Natural killer cell treated with Interleukin-12 subunit alpha and Interleukin-12 subunit beta and Interleukin-15 and Interleukin-18, amount 100 ng/mL, for 72 hours (primary cell): Measurements from ENCODE around the gene TMEM218. TPM values are rescaled to one million over a fixed set of nuclear protein-coding genes. Genes with fewer than 3 reads are reported as not detected.
"Not testable (repeated sequence)": the region's sequence is repeated elsewhere in the genome, so short reads cannot be mapped to it uniquely, and the experiment has no call there.

Experiments used
- ATAC-seq, 2 donors: fragments of 150-1000 bp; cut with Tn5 transposase in 1 of 2; sonication (Bioruptor Pico), chemical (Tn5 transposase) in 1 of 2; 2 replicates each; pipeline ENCODE4 v1.10.0; 2021
- DNase-seq: peaks from one replicate; pipeline ENCODE4 v3.0.0; 2022; ENCODE audit warnings: low spot score
- H3K27ac Mint-ChIP-seq, 2 donors: 1 replicate in 1 of 2; 2 replicates in 1 of 2; pipeline ENCODE4 v1.8.0; 2022; ENCODE audit warnings: mixed read lengths in 2 of 2, mild to moderate bottlenecking in 1 of 2, moderate library complexity in 1 of 2
- H3K27me3 Mint-ChIP-seq, 2 donors: 1 replicate in 1 of 2; 2 replicates in 1 of 2; pipeline ENCODE4 v1.8.0; 2022; ENCODE audit warnings: mixed read lengths in 2 of 2
- H3K36me3 Mint-ChIP-seq: one replicate; pipeline ENCODE4 v1.8.0; 2022; ENCODE audit warnings: mixed read lengths
- H3K4me1 Mint-ChIP-seq, 2 donors: 1 replicate in 1 of 2; 2 replicates in 1 of 2; pipeline ENCODE4 v1.8.0; 2022; ENCODE audit warnings: low read depth in 2 of 2, mixed read lengths in 2 of 2, mild to moderate bottlenecking in 1 of 2
- H3K4me3 Mint-ChIP-seq: one replicate; pipeline ENCODE4 v1.8.0; 2022; ENCODE audit warnings: mixed read lengths
- H3K9me3 Mint-ChIP-seq: 2 replicates; pipeline ENCODE4 v1.8.0; 2022; ENCODE audit warnings: mixed read lengths
- total RNA-seq, 2 donors: library from RNA; stranded (reverse); gene quantifications; one replicate each; pipeline ENCODE4 v1.2.3, GENCODE V29; 2022

Gene TMEM218
- total RNA-seq, 2 donors from 2014 or later = 14.2 to 19.7 TPM

DNA sequence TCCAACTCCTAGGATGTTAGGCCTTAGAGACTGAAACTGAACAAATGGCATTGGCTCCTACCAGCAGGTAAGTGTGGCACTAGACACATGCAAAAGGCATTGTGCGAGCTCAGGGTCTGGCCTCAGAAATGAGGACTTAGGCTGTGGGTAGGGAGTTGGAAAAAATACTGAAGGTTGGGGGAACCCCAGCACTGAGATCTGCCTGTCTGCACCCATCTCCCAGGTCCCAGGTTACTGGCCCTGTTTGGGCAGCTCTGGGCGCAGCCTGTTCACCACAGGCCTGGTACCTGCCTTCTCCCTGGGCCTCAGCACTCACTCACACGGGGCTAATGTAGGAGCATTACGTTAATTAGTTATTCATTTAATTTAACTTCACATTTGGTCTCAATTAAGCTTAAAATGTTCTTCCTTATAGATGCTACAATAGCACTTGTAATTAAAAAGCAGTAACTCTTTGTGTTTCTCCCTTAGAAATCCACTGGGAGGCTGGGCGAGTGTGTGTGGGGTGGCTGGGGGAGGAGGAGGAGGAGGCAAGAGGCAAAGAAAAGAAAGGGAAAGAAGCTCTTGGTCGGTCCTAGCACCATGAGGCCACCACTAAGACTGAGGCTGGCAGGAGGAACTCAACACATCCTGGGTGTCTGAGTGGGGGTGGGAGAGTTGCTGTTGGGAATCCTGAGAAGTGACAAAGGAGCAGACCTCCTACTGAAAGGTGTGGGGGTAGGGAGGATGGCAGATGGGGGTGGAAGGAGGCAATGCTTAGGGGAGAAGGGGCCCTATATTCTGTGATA lies 19.4 kb downstream of the TMEM218 start:
- H3K36me3 Mint-ChIP-seq = peaks cover 4% of the 10 kb centered on the region
- DNase-seq = no peak
- no peaks in the 10 kb centered on the region for H3K9me3 Mint-ChIP-seq
- H3K27ac Mint-ChIP-seq = no peak overlapping the region
- H3K27me3 Mint-ChIP-seq = no peaks in the 10 kb centered on the region
- no peak overlapping the region for H3K4me3 Mint-ChIP-seq
- peaks cover 0 to 4% of the 10 kb centered on the region in 2 donors for H3K4me1 Mint-ChIP-seq
- no peak for ATAC-seq

DNA sequence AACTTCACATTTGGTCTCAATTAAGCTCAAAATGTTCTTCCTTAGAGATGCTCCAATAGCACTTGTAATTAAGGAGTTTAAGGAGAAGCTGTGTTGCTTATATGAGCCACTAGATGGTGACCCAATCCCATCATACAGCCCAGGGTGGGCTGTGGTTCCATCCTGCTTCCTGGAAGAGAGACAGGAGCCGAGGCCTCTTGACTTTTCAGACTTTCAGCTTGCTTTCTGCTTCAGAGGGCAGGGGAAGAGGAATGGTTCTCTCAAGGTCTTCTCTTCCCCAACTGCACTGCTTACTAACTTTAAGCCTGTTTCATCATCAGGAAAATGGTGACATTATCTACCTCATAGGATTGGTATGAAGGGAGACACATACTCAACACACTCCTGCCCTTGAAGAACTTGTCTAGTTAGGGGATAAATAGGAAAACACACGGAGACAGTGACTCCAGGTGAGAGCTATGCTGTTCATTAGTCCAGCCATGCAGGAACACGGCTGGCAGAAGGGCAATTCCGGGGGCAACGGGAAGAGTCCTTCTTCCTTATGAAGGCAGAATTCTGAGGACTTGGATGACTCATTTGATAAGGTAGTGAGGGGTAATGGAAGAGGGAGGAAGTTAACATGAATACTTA lies 20.1 kb downstream of the TMEM218 start:
- H3K4me3 Mint-ChIP-seq = no peak overlapping the region
- peak overlapping the region in 1 of 2 donors; percentile 67 for H3K27ac Mint-ChIP-seq
- H3K36me3 Mint-ChIP-seq = peaks cover under 1% of the 10 kb centered on the region
- no peaks in the 10 kb centered on the region for H3K27me3 Mint-ChIP-seq
- peaks cover 0 to 4% of the 10 kb centered on the region in 2 donors for H3K4me1 Mint-ChIP-seq
- ATAC-seq = peak; percentile 64 to 73
- no peak for DNase-seq
- H3K9me3 Mint-ChIP-seq = no peaks in the 10 kb centered on the region

DNA sequence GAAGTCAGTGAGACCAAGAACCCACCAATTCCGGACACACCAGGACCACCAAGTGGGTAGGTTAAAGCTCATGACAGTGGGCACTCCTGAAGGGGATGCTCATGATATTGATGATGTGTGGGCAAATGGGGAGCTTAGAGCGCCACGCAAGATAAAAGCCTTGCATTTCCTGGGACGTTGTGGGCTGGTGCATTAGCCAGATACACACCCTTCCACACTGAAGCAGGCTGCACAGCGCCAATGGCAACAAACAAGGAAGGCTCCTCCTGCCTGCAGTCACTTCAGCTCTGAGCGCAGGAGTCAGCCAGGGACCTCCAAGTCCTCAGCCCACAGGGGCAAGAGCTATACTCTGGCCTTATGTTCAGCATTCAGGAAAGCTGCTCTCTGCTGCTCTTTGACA lies 20.6 kb downstream of the TMEM218 start:
- Mint-ChIP-seq H3K4me1 (peaks cover 0 to 4% of the 10 kb centered on the region in 2 donors), H3K9me3 (no peaks in the 10 kb centered on the region), H3K4me3 (no peak overlapping the region), H3K27ac (no peak overlapping the region), H3K36me3 (no peaks in the 10 kb centered on the region), H3K27me3 (no peaks in the 10 kb centered on the region)
- DNase-seq = no peak
- ATAC-seq = no peak

DNA sequence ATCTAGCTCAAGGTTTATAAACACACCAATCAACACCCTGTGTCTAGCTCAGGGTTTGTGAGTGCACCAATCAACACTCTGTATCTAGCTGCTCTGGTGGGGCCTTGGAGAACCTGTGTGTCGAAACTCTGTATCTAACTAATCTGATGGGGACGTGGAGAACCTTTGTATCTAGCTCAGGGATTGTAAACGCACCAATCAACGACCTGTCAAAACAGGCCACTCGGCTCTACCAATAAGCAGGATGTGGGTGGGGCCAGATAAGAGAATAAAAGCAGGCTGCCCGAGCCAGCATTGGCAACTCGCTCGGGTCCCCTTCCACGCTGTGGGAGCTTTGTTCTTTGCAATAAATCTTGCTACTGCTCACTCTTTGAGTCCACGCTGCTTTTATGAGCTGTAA lies 21.3 kb downstream of the TMEM218 start:
- not testable (repeated sequence) for ATAC-seq, H3K9me3 Mint-ChIP-seq, H3K4me1 Mint-ChIP-seq, H3K36me3 Mint-ChIP-seq, DNase-seq, H3K27ac Mint-ChIP-seq, H3K27me3 Mint-ChIP-seq, H3K4me3 Mint-ChIP-seq

DNA sequence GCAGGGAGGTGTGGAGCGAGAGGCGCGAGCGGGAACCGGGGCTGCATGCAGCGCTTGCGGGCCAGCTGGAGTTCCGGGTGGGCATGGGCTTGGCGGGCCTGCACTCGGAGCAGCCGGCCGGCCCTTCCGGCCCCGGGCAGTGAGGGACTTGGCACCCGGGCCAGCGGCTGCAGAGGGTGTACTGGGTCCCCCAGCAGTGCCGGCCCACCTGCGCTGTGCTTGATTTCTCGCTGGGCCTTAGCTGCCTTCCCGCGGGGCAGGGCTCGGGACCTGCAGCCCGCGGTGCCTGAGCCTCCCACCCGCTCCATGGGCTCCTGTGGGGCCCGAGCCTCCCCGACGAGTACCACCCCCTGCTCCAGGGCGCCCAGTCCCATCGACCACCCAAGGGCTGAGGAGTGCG lies 21.9 kb downstream of the TMEM218 start:
- H3K4me1 Mint-ChIP-seq, H3K36me3 Mint-ChIP-seq, H3K4me3 Mint-ChIP-seq, DNase-seq, H3K27me3 Mint-ChIP-seq, H3K9me3 Mint-ChIP-seq, ATAC-seq, H3K27ac Mint-ChIP-seq: not testable (repeated sequence)

DNA sequence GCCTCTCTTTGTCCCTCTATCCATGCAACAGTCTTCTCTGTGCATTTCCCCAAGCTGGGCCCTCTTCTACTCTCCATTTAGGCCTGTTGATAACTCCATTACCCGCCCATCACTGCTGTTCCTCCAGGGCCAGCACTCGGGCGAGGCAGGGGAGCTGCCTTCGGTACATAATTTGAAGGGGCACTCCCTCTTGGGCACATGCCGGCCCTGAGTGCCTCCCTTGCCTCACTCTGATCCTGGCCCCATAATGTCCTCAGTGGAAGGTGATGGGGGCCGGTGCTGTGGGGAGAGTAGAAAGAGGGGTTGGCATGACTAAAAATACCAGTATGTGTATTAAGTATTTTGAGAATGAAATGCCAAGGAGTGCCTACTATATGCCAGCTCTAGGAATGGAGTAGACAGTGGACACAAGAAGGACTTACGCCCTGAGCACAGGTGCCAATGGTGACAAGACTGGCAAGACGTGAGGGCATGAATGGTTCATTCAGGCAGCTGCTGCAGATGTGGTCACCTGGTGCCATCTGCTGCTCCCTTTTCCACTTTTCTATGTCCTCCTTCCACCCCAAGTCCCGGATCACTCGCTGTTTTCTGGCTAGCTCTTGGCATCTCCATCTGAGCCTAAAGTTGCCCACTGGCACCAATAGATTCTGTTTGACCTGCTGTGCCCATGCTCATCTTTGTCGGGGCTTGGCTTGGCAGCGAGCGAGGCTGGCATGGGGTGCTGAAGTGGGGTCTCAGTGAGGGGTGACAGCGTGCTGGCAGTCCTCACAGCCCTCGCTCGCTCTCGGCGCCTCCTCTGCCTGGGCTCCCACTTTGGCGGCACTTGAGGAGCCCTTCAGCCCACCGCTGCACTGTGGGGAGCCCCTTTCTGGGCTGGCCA lies 22.6 kb downstream of the TMEM218 start:
- peaks cover 0 to 4% of the 10 kb centered on the region in 2 donors for H3K4me1 Mint-ChIP-seq
- no peak overlapping the region for H3K4me3 Mint-ChIP-seq
- H3K9me3 Mint-ChIP-seq = no peaks in the 10 kb centered on the region
- H3K36me3 Mint-ChIP-seq = no peaks in the 10 kb centered on the region
- no peak for DNase-seq
- no peak for ATAC-seq
- H3K27me3 Mint-ChIP-seq = no peaks in the 10 kb centered on the region
- H3K27ac Mint-ChIP-seq = no peak overlapping the region

DNA sequence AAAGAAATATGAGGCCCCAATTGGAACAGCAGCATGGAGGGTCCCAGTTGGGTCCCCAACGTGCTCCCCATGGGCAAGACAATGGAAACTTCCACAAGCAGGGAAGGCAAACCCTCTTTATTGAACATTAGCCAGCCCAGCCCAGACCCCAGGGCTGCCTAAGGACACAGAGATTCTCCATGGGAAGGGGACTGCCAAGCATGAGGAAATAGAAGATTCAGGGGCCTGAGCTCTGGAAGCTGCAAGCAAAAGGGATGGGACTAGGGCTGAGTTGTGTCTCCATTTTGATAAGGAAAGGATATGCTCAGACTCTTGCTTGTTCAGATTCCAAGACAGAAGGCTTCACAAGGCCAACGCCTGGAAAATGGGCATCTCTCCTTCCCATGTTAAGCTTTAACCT lies 23.3 kb downstream of the TMEM218 start:
- Mint-ChIP-seq H3K27ac (no peak overlapping the region), H3K4me3 (no peak overlapping the region), H3K27me3 (no peaks in the 10 kb centered on the region), H3K36me3 (no peaks in the 10 kb centered on the region), H3K4me1 (peaks cover 0 to 4% of the 10 kb centered on the region in 2 donors), H3K9me3 (no peaks in the 10 kb centered on the region)
- no peak for ATAC-seq
- no peak for DNase-seq

DNA sequence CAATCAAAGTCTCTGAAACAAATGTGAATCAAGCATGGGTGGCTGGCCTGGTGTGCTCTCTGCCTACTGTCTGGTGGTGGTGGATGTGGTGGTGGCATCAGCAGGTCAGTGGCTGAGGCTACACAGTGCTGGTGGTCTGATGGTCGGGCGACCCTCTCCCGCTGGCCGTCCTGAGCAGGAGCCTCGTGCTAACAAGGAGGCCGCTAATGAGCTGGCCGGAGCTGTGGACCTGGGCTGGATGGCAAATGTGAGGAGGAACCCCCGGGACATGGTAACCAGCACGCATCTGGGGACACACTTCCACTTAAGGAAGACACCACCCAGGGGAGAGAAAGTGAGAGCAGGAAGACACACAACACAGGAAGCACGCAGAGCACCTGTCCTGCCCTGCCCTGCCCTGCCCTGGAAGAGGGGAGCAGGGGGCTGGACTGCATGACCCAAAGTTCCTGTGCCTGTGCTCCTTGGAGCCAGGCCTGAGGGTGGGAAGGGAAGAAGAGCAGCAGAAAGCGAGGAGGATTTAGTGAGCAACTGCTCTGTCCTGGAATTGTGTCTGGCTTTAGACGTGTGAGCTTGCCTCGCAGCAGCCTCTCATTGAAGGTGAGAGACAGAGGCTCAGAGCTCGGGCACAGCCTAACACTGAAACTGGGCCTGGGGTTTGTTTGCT lies 24.7 kb downstream of the TMEM218 start:
- Mint-ChIP-seq H3K4me1 (peaks cover 0 to 4% of the 10 kb centered on the region in 2 donors), H3K36me3 (no peaks in the 10 kb centered on the region), H3K27me3 (no peaks in the 10 kb centered on the region), H3K27ac (no peak overlapping the region), H3K9me3 (no peaks in the 10 kb centered on the region), H3K4me3 (no peak overlapping the region)
- no peak for ATAC-seq
- DNase-seq = no peak

DNA sequence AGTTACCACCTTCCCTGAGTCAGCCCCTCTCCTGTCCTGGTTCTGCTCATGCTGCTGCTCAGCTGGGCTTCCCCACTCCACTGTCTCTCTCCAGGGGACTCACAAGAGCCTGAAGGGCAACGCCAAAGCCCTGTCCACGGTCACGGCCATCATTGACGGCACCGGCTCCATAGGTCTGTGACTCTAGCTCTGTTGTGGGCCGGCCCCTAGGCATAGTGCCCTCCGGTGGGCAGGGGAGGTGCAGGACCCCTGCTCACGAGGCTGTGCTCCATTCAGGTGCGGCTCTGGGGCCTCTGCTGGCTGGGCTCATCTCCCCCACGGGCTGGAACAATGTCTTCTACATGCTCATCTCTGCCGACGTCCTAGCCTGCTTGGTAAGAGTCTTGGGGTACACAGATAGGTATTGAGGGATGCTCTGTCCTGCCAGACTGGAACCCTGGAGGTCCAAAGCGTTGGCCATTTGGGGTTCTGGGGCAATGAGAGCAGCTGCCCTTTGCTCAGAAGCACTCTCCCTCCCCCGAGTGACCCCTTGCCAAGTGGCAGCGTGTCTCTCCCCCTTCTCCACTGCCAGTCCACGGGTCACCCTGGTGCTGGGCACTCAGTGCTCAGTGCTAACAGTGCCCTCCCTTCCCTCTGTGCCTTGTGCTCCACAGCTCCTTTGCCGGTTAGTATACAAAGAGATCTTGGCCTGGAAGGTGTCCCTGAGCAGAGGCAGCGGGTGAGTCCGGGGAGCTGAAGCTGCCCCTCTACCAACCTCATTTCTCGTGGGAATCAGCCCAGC lies 25.9 kb downstream of the TMEM218 start:
- Mint-ChIP-seq H3K4me3 (no peak overlapping the region), H3K9me3 (no peaks in the 10 kb centered on the region), H3K27me3 (no peaks in the 10 kb centered on the region), H3K4me1 (no peaks in the 10 kb centered on the region), H3K27ac (no peak overlapping the region), H3K36me3 (no peaks in the 10 kb centered on the region)
- ATAC-seq (peak in 1 of 2 donors; percentile 17), DNase-seq (no peak)

DNA sequence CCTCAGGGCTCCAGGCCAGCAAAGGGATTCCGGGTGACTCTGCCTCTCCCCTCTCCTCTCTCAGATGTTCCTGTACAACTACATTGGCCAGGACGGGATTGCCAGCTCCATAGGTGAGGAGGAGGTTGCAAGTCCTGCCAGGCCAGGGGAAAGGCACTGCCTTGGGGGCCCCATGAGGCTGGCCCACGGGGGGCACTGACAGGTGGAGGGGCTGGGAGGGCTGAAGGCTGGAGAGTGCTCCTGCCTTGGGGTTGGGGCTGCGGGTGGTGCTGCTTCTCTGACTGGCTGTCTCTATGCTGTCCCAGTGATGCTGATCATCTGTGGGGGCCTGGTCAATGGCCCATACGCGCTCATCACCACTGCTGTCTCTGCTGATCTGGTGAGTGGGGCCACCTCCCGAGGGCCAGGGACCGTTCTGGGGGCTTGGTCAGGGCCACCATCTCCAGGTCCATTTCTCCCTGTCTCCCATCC lies 26.6 kb downstream of the TMEM218 start:
- H3K27ac Mint-ChIP-seq = no peak overlapping the region

DNA sequence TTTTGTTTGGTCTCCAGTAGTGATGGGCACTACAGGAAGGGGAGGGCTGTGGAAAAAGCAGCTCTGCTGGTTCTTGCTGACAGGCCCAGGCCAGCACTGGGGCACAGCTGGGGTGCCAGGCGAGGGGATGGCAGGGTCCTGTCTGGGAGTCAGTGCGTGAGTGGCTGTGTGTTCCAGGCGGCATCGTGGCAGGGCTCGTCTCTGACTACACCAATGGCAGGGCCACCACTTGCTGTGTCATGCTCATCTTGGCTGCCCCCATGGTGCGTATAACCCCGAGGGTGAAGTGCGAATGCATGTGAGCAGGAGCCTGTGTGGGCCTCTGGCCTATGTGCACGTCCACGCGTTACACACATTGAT lies 27.4 kb downstream of the TMEM218 start:
- Mint-ChIP-seq H3K9me3 (no peaks in the 10 kb centered on the region), H3K4me3 (no peak overlapping the region), H3K36me3 (no peaks in the 10 kb centered on the region), H3K27ac (no peak overlapping the region), H3K4me1 (no peaks in the 10 kb centered on the region), H3K27me3 (no peaks in the 10 kb centered on the region)
- DNase-seq = no peak
- no peak for ATAC-seq

More for the DNA sequence above, 26.6 kb downstream of the TMEM218 start:
- Mint-ChIP-seq H3K4me3 (no peak overlapping the region), H3K9me3 (no peaks in the 10 kb centered on the region), H3K36me3 (no peaks in the 10 kb centered on the region), H3K27me3 (no peaks in the 10 kb centered on the region), H3K4me1 (no peaks in the 10 kb centered on the region)
- ATAC-seq = no peak
- no peak for DNase-seq

DNA sequence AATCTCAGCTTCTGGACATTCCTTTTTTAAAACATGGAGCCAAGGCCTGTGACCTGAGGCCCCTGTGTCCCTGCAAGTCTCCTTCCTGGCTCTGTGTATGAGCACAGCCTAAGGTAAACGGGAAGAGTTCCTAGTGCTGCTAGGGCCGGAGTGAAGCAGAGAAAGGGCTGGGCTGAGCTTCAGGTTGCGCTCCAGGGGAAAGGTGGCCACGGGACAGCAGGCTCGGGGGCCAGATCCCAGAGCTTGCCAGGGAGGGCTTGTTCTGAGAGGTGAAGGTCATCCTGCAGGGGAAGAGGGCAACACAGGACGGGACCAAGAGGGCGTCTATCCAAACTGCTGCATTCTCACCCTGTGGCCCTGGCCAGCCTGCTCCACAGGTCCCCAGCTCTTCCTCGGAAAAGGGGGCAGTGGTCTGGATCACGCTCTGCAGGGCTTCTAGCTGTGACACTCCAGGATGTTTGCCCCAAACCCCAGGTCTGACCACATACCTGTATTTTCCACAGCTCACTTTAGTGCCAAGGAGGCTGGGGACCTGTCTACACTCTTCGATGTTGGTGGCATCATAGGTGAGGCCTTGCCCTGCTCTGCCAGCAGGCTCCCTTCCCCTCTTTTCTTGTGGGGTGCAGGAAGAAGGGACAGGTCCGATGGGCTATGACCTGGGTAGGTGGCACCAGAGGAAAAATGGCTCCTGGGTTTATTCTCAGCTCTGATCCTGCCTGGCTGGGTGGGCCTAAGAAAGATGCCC lies 27.9 kb downstream of the TMEM218 start:
- no peaks in the 10 kb centered on the region for H3K36me3 Mint-ChIP-seq

More for the DNA sequence above, 27.9 kb downstream of the TMEM218 start:
- Mint-ChIP-seq H3K9me3 (no peaks in the 10 kb centered on the region), H3K27ac (no peak overlapping the region), H3K4me1 (no peaks in the 10 kb centered on the region), H3K27me3 (no peaks in the 10 kb centered on the region), H3K4me3 (no peak overlapping the region)
- ATAC-seq = no peak
- no peak for DNase-seq
